Right renal pelvis (tissue), 4 donors: Measurements from ENCODE around the gene CTNS. TPM values are rescaled to one million over a fixed set of nuclear protein-coding genes. Genes with fewer than 3 reads are reported as not detected.

ENCODE experiments used
- DNase-seq, 4 donors: peaks; one replicate each; pipeline ENCODE4 v3.0.0-alpha.2; 2013; ENCODE audit warnings: low read depth in 4 of 4, low spot score in 3 of 4, missing footprints in 1 of 4
- polyA plus RNA-seq, 4 donors: library from polyadenylated mRNA; unstranded; fragments of 120-200 nt; gene quantifications; one replicate each; pipeline ENCODE4 v1.2.1, GENCODE V29; 2013; ENCODE audit not compliant: insufficient read length in 4 of 4

The CTNS gene
- polyA plus RNA-seq, 4 donors: 21.6 to 24.9 (median 22.3) TPM

DNA sequence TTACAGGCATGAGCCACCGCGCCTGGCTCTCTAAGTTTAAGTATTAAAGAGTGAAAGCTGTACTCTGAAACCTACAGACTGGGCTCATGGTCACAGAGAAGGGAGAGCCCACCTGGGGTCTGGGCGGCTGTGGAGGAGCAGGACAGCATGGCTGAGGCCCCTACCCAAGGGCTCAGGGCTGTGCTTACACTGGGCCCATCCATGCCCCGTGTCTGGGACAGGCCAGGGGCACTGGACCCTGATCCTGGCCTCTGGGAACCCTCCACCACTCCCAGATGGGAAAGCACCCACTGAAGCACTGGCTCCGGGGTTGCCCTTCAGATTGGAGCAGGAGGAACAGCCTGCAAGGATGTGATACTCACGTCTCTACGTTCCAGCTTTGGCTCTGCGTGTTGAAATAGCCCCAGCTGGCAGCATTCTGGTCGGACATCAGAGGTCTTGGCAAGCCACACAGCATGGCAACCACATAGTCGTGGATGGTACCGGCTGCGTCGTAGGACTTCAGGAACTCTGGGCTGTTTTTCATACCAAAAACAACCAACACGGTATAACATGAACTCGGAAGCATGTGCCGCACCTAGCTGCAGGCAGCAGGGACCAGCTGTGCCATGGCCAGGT lies 13.5 kb upstream of the CTNS start:
- no peak for DNase-seq

- no peak for DNase-seq
Measured at GRCh38 chr17:3626831-3627768, 9.5 kb upstream of the CTNS start.

GRCh38 chr17:3627769-3628167 lies 8.8 kb upstream of the CTNS start:
- DNase-seq: no peak

- no peak for DNase-seq
Measured at GRCh38 chr17:3630781-3631180, 5.8 kb upstream of the CTNS start.

DNA sequence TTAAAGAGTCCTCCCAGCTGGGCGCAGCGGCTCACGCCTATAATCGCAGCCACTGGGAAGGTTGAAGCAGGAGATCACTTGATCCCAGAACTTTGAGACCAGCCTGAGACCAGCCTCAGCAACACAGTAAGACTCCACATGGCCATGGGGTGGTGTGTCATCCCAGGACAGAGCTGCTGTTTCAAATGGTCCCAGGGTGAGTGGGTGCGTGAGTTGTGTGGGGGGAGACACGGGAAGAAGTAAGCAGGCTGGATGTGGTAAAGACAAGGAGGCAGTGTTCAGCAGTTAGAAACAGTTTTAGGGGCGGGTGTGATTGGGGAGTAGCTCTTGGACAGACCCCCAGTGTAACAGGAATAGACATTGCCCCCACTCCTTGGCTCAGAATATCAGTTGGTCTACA lies 4.3 kb upstream of the CTNS start:
- no peak for DNase-seq

DNA sequence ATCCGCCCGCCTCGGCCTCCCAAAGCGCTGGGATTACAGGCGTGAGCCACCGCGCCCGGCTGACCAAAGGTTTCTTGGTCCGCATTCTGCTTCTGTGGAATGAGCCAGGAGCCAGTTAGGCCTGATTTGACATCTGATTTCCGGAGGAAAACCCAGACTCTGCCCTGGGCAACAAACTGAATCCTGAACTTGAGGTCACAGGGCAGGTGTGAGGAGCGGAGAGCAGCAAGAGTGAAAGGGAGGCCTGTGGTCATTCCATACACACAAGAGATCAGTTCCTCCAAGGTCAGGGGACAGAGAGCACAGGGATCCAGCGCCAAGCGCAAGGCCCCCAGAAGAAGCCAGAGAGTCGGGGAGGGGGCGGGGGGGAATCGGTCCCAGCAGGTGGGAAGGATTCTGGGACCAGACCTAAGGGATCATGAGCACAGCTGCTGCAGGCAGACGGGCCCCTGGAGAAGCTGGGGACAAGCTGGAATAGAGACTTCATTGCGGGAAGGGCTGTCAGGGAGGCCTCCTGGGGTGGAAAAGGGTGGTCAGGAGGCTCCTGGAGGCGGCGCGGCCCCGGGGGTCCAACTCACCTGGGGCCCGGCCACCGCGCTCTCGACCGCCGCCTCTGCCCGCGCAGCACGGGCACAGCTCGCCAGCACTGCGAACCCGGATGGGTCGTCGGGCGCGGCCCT lies 946 bp upstream of the CTNS start:
- peak in 1 of 4 donors; percentile 21 for DNase-seq

DNA sequence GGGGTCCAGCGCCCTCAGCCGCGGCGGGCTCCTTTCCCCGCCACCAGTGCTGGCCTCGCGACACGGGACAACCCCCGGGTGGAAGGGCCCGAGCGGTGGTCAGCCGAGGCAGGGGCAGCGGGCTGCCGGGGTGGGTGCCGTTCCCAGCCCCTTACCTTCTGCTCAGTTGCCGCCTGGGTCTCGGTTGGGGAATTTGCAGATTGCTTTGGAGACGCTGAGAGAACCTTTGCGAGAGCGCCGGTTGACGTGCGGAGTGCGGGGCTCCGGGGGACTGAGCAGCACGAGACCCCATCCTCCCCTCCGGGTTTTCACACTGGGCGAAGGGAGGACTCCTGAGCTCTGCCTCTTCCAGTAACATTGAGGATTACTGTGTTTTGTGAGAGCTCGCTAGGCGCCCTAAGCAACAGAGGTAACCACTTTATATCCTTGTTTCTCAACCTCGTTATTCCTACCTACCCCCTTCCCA lies 381 bp downstream of the CTNS start:
- DNase-seq: no peak

- no peak for DNase-seq
Measured at GRCh38 chr17:3639981-3640596, 3.5 kb downstream of the CTNS start.

GRCh38 chr17:3641014-3641413 lies 4.5 kb downstream of the CTNS start:
- no peak for DNase-seq

- DNase-seq: no peak
Measured at GRCh38 chr17:3641717-3642486, 5.3 kb downstream of the CTNS start.

- DNase-seq: no peak
Measured at GRCh38 chr17:3643889-3644349, 7.4 kb downstream of the CTNS start.

GRCh38 chr17:3645310-3645709 lies 8.8 kb downstream of the CTNS start:
- no peak for DNase-seq

GRCh38 chr17:3647251-3647650 lies 10.7 kb downstream of the CTNS start:
- no peak for DNase-seq

DNA sequence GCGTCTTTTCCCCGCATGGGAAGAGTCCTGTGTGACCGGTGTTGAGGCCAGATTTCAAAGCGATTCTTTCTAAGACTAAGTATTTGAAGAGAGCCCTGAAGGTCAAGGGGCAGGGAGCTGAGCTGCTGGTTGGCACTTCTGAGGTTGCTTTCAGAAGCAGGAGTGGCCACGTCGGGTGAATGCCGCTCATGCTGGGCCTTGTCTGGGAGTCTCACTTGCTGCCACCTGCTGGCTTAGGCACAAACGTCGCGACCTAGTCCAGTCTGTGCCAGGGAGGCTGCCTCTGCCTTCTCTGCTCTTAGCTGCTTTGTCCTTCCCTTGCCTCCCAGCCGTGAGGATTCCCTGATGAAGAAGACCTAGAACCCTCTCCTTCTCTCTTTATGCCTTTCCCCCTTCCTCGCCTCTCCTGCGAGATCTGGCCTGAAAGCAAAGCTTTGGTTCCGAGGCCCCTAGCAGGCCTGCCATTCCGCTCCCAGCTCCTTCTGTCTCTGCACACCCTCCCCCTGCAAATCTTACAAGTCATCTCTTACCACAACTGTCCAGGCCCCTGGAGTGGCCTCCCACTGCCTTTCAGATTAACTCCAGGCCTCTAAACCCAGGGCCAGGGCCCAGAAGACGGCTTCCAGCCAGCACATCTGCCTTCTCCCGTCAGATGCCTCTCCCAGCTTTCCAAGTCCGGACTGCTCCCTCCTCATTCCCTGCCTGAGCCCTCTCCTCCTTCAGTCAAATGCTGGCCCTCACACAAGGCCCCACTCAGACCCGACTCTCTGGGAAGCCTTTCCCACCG lies 11.4 kb downstream of the CTNS start:
- no peak for DNase-seq

DNA sequence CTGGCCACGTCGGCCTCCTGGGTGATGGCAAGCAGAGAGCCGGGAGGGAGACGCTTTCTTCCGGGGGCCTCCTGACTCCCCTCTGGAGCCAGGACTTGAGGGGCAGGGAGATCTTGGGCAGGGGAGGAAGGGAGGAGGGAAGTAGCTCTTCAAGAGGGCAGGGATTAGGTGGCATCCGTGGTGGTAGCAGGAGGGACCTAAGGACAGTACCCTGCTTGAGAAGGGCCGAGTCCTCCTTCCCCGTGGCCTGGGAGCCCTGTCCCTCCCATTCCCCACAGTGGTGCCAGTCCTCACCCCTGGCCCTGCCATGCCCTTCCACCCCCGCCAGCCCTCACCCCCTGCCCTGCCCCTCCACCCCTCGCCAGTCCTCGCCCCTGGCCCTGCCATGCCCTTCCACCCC lies 19.2 kb downstream of the CTNS start:
- no peak for DNase-seq

DNA sequence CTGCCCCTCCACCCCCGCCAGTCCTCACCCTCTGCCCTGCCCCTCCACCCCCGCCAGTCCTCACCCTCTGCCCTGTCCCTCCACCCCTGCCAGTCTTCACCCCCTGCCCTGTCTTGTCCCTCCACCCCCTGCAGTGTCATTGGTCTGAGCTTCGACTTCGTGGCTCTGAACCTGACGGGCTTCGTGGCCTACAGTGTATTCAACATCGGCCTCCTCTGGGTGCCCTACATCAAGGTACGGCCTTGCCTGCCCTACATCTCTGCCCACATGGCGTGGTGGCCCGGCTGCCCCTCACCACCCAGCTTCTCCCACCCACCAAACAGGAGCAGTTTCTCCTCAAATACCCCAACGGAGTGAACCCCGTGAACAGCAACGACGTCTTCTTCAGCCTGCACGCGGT lies 19.8 kb downstream of the CTNS start:
- no peak for DNase-seq

GRCh38 chr17:3656755-3657587 lies 20.4 kb downstream of the CTNS start:
- no peak for DNase-seq

DNA sequence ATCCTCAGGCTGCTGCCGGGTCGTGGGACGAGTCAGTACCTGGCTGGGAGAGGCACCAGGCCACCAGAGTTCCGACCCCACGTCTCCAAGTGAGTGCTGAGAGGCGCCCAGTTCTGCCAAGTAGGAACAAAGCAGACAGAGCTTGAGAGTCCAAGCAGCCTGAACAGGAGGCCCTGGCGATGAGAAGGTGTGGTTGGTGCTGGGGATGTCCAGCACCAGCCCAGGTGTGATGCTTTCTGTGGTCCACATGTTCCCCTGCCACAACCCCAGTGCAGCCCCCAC lies 21.0 kb downstream of the CTNS start:
- no peak for DNase-seq
